HT-29 (cell line): ENCODE results near the gene PROSER3. TPM values are rescaled to one million over a fixed set of nuclear protein-coding genes. Genes with fewer than 3 reads are reported as not detected.

Experiments
- DNase-seq: peaks from one replicate; pipeline ENCODE4 v3.0.0-alpha.2; 2015; ENCODE audit warnings: low spot score
- total RNA-seq: library from RNA; depleted of rRNA; stranded (reverse); fragments of >200 nt; shearing (Covaris generic); gene quantifications from 2 replicates; pipeline ENCODE4 v1.2.3, GENCODE V29; 2014; rRNA removed

PROSER3 gene
- total RNA-seq: 17.2 and 21.3 TPM in 2 replicates

DNA sequence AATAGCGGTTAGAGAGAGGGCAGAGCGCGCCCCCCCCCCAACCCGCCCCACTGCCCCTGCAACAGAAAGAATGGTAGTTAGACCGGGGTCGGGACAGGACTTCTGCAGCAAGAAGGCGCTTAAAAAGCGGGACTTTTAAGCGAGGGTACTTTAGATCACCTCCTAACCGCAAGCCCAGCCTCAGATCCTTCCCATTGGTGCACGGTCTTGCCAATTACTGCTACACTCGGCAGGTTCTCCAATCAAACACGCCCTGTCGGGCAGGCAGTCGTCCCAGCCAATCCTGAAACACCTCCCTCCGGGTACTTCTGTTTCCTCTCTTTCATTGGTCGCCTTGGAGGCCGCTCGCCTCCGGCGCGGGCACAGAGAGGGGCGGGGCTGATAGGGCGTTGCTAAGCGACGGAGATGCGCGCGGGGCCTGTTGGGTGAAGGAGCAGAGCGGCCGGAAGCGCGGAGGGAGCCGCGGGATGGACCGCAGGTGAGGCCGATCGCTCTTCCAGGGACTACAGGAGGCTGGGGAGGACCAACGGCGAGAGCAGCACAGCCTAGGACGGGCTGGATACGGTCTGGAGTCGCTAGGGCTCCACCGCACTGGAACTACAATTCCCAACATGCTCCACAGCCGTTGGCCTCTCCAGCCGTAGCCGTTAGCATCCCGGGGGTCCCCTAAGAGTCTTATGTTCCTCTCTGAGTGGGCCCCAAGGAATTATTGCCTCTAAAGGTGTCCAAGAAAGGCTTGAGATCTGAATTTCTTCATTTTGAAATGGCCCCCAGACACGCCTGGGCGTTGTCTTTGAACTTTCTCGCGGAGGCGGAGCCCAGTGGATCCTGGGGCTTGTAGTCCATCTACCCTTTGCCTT lies at the start of gene PROSER3:
Gene PROSER3, plus strand, starts transcription at position 428 of the 860 bp plus-strand sequence. Its CDS starts 40 bp downstream, at position 468.
- DNase-seq: peak; percentile 100

DNA sequence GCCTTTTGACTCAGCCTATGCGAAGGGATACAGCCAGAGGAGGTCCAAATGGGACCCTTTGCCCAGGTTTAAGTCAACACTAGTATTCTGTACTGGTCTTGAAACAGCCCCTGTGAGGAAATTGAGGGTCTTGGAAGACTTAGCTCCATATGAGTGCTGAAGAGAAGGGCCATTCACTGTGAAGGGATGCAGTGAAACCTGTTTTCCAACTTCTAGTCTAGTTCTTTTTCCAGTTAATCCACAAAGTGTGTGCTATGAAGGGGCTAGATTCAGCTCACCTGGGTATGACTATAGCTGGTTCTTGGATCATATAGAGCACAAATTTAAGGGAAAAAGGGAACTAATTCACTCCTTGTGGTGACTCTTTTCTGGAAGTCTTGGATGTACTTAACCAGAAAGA lies 49.6 kb upstream of the PROSER3 start:
- DNase-seq: no peak

DNA sequence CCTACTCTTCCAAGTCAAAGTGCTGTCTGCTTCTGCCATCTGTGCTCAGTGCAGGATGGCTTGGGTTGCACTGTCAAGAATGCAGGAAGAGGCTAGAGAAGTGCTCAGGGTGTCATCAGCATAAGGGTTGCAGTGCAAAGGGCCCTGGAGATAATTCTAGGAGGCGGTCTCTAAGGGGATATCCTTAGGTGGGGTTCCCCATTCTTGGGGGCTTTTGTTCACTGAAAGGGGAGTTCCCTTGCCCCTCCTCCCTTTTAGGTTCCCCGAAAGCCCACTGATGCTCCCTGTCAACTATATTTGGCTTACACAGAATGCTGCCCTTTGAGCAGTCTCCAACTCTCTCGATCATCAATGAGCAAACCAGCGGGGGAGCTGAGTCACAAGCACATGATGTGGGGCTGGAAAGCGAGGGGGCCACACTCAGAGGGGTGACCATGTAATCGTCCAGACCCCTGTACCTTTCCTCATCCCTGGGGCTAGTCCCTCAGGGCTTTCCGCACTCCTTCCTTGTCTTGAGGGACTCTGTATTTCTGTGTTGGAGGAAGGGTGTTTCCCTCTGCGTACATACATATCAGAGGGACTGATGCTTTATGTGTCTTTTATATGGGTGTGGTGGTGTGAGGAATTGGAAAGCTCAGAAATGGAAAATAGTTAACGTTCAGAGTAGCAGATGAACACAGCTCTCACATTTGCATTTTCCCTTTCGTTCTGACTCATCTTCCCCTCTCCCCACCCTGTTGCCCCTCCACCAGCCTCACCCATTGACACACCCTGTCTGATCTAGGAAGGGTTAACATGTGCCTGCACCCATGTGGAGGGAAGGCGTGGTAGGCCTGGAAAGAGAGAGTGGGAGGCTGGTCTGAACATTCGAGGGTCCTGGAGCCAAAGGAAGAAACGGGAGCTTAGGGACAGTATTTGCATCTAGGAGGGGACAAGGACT lies 46.9 kb upstream of the PROSER3 start:
- DNase-seq: no peak

DNA sequence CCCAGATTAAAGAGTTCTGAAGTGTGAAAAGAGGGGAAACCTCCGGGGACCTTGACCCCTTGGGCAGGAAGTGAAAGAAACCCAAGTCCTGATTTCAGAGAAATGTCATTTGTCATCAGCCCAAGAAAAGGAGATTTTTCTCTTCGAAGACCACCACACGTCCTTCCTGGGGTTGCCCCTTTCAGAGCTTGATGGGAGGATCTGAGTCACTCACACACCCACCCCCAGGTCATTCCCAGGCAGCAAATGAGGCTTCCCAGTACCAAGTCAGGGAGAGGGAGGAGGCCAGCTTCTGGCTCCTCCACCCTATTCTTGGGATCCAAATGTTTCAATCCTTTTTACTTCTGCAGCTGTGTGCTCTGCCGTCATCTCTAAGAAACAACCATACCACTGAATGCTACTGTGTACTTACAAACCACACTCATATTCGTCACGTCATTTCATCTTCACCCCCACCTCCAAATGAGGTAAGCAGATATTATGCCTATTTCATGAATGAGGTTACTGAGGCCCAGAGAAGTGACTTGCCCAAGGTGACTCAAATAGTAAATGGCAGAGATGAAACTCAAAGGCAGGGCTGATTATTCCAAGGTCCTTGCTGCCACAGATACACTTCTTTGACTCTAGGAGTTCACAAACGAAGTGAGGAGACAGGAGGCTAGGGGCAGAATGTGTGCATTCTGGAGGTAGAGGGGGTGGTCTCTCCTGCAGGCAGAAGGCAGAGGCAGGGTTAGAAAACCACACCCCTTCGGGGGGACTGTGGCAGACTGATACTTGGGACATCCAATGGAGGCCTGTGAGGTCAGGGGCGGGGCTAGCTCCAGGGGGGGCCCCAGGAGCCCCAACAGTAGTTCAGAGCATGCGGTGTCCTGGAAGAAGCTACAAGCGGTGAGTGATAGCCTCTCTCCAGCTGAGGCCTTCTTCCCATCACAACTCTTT lies 45.1 kb upstream of the PROSER3 start:
- no peak for DNase-seq

DNA sequence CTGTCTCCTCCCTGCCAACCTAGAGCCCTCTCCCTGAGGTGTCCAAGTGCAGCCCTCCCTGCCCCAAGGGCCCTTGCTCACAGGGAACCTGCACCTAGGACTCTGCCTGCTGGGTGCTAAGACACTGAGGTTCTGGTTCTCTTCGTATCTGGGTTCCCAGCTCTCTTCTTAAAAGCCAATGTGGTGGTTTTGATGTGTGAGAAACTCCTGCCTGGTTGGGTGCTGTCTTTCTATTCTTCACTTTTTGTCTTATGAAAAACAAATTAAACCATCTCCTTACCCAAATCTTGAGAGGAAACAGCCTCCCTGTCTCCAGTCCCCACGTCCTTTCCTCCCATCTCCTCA lies 44.5 kb upstream of the PROSER3 start:
- DNase-seq: no peak

DNA sequence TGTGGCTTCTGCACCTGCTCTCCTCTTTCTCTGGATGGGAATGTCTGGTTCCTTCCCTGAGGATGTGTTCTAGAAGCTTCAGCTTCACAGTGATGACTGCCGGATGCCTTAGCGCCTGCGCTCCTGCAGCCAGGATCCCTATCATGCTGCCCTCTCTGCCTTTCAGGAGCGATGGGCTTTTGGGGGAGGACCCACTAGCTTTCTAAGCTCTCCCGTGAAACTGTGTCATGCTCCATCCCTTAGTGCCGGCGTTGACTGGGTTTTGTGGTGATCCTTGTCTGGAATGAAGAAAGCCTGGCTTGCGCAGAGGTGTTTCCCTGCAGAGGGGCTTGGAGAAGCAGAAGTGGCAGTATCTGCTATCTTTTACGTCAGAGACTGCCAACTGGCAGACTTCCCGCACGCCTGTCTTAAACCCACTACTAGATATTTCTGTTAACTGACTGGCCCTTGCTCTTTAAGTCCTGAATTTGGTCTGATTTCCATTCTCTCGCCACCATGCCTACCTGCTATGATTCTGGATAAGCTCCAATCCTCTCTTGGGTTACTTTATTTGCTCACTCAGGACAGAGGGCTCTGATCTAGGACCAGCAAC lies 44.0 kb upstream of the PROSER3 start:
- no peak for DNase-seq

DNA sequence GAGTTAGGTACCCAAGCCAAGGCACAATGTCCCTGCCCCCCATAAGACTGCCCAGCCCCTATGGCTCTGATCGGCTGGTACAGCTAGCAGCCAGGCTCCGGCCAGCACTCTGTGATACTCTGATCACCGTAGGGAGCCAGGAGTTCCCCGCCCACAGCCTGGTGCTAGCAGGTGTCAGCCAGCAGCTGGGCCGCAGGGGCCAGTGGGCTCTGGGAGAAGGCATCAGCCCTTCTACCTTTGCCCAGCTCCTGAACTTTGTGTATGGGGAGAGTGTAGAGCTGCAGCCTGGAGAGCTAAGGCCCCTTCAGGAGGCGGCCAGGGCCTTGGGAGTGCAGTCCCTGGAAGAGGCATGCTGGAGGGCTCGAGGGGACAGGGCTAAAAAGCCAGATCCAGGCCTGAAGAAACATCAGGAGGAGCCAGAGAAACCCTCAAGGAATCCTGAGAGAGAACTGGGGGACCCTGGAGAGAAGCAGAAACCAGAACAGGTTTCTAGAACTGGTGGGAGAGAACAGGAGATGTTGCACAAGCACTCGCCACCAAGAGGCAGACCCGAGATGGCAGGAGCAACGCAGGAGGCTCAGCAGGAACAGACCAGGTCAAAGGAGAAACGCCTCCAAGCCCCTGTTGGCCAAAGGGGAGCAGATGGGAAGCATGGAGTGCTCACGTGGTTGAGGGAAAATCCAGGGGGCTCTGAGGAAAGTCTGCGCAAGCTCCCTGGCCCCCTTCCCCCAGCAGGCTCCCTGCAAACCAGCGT lies 43.2 kb upstream of the PROSER3 start:
- DNase-seq: no peak

DNA sequence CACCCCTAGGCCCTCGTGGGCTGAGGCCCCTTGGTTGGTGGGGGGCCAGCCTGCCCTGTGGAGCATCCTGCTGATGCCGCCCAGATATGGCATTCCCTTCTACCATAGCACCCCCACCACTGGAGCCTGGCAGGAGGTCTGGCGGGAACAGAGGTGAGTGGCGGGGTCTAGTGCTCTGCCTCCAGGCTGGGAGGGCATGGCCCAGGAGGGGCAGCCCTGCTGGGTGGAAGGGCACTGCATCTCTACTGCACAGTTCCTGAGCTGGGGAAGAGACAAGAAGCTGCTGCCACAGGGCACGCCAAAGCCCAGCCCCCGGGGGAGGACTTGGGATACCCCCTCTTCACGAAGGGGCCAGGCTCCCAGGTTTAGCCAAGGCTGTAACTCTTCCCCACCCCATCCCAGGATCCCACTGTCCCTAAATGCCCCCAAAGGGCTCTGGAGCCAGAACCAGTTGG lies 42.6 kb upstream of the PROSER3 start:
- DNase-seq: no peak

DNA sequence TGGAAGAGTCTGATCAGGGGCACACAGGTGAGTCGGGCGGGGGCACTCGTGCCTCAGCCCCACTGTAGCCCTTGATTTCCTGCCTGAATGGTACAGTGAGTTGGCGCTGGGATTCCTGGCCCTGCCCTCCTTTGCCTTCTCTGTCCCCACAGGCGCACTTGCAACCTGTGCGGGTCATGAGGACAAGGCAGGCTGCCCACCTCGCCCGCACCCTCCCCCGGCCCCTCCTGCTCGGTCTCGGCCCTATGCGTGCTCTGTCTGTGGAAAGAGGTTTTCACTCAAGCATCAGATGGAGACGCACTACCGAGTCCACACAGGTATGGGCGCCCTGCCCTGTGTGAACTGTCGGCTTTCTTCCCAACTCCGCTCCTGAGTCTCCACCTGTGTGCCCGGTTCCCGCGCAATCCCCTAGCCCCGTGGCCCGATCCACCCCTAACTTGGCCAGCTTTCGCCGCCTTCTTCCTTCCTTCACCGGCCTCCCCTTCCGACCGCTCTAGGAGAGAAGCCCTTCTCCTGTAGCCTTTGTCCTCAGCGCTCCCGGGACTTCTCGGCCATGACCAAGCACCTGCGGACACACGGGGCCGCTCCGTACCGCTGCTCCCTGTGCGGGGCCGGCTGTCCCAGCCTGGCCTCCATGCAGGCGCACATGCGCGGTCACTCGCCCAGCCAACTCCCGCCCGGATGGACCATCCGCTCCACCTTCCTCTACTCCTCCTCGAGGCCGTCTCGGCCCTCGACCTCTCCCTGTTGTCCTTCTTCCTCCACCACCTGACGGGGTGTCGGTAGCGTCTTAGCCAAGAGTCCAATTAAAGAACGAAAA lies 41.8 kb upstream of the PROSER3 start:
- peak; percentile 59 for DNase-seq

DNA sequence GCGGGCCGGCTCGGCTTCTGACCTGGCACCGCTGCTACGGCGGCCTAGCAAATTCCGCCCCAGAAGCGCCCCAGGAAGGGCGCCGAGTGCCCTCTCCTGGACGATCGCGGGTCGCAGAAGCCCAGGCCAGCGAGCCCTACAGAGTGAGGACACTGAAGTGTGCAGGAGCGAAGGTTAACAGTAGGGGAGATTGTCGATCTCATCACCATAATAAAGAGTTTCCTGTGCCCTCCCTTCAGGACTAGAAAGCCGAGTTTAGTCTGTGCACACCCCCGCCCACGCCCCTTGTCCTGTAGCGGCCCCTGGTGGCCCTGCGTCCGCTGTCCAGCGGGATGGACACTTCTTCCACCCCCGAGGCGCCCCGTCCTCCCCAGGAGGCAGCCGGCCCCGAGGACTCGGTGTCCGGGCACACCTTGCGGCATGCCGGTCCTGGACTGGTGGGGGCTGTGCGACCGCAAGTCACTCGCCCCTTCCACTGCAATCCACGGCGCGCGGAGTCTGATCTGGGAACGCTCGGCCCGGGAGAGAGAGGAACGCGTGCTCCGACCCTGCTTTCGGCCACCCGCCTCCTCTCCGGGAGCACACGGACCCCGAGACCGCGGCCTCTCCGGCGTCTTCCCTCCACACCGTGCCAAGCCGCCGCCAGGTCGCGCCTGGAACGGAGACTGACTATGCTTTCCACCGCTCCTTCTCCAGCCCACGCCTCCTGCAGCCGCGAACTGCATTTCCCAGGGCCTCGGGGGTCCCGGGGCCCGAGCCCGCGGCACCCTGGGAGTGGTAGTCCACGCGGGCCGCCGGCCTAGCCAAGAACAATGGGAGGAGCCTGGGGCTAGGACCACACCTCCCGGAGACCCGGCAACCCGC lies 40.9 kb upstream of the PROSER3 start:
- DNase-seq: peak; percentile 98

DNA sequence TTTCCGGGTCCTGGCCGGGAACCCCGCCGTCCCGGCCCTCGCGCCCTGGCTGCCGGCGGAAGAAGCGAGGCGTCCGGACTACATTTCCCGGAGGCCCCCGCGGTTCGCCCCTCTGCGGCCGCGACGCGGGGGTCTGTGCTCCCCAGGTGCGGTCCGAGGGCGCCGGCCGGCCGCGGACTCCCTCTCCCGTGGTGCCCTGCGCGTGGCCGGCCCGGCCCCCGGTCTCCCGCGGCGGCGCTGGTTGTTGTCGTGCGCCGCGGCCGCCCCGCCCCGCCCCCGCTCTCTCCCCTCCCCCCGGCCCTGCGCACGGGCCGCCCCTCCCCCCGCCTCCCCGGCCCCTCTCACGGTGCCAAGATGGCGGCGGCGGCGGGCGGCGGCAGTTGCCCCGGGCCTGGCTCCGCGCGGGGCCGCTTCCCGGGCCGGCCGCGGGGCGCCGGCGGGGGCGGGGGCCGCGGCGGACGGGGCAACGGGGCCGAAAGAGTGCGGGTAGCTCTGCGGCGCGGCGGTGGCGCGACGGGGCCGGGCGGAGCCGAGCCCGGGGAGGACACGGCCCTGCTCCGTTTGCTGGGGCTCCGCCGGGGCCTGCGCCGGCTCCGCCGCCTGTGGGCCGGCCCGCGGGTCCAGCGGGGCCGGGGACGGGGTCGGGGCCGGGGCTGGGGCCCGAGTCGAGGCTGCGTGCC lies 40.2 kb upstream of the PROSER3 start, which contains the start of gene KMT2B:
Gene KMT2B, plus strand, starts transcription at position 339 of the 680 bp plus-strand sequence. Its CDS starts 16 bp downstream, at position 355.
- DNase-seq: peak; percentile 98

DNA sequence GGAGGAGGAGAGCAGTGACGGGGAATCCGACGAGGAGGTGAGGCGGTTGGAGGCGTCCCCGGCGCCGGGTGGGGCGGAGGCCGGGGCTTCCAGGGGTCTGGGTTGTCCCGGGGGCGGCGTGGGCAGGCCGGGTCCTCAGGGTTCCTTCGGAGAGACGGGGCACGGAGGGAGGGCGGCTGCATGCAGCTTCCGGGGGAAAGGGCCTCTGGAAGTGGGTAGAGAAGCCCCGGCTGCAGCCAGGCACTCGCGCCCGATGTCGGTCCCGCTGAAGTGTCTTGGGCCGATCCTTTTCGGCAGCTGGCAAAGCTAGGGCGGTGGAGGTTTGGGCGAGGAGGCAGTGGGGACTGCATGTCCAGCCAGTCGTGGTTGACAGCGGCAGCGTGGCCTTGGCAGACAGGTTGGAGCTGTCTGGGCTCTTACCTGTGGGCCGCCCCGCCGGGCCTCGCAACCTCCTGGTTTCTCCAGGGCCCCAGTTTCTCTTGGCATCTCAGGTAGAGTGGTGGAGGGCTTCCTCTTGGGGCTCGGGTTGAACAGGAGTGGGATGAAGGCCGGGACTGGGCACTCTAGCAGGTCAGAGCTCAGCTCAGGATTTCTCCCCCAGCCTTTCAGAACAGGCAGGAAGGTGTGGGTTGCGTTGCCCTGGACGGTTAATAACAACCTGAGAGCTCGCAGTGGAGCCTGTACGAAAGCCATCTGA lies 39.5 kb upstream of the PROSER3 start:
- DNase-seq: peak; percentile 51

DNA sequence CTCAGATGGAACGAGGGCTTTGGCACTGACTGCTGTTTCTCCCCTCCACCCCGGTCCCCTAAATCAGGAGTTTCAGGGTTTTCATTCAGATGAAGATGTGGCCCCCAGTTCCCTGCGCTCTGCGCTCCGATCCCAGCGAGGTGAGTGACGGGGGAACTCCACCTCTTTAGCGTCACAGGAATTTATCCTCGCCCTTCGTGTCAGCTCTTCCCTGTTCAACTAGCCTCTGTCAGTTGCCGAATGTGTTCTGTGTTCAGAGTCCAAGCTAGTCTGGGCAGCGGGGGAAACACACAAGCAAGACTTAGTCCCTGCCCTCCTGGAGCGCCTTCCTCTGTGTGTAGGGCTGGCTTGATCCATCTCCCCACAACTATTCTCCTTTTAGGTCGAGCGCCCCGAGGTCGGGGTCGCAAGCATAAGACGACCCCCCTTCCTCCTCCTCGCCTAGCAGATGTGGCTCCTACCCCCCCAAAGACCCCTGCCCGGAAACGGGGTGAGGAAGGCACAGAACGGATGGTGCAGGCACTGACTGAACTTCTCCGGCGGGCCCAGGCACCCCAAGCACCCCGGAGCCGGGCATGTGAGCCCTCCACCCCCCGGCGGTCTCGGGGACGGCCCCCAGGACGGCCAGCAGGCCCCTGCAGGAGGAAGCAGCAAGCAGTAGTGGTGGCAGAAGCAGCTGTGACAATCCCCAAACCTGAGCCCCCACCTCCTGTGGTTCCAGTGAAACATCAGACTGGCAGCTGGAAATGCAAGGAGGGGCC lies 38.4 kb upstream of the PROSER3 start:
- DNase-seq: no peak

DNA sequence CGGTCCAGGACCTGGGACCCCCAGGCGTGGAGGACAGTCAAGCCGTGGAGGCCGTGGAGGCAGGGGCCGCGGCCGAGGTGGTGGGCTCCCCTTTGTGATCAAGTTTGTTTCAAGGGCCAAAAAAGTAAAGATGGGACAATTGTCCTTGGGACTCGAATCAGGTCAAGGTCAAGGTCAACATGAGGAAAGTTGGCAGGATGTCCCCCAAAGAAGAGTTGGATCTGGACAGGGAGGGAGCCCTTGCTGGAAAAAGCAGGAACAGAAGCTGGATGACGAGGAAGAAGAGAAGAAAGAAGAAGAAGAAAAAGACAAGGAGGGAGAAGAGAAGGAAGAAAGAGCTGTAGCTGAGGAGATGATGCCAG lies 37.8 kb upstream of the PROSER3 start:
- no peak for DNase-seq

DNA sequence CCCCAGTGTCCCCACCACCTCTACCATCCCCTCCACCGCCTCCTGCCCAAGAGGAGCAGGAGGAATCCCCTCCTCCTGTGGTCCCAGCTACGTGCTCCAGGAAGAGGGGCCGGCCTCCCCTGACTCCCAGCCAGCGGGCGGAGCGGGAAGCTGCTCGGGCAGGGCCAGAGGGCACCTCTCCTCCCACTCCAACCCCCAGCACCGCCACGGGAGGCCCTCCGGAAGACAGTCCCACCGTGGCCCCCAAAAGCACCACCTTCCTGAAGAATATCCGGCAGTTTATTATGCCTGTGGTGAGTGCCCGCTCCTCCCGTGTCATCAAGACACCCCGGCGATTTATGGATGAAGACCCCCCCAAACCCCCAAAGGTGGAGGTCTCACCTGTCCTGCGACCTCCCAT lies 37.3 kb upstream of the PROSER3 start:
- no peak for DNase-seq

DNA sequence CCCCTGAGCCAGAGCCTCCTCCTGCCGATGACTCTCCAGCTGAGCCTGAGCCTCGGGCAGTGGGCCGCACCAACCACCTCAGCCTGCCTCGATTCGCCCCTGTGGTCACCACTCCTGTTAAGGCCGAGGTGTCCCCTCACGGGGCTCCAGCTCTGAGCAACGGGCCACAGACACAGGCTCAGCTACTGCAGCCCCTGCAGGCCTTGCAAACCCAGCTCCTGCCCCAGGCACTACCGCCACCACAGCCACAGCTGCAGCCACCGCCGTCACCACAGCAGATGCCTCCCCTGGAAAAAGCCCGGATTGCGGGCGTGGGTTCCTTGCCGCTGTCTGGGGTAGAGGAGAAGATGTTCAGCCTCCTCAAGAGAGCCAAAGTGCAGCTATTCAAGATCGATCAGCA lies 36.6 kb upstream of the PROSER3 start:
- DNase-seq: no peak
